Liver (tissue), 9 donors: ENCODE data around the gene RECQL5. TPM values are rescaled to one million over a fixed set of nuclear protein-coding genes. Genes with fewer than 3 reads are reported as not detected.

Experiments
- DNase-seq: peaks from one replicate; pipeline ENCODE4 v3.0.0-alpha.2; 2017; ENCODE audit warnings: low spot score
- H3K27ac ChIP-seq, 2 donors: one replicate each; pipeline ENCODE4 v1.7.0; 2013; ENCODE audit warnings: inconsistent platforms in 2 of 2, low read length in 2 of 2, control low read depth in 1 of 2, low read depth in 1 of 2, mild to moderate bottlenecking in 1 of 2
- H3K27me3 ChIP-seq, 4 donors: one replicate each; pipeline versions ENCODE4 v1.6.1 to v1.7.0; 2013; ENCODE audit warnings: low read length in 3 of 4, inconsistent platforms in 1 of 4, mild to moderate bottlenecking in 1 of 4, moderate library complexity in 1 of 4; ENCODE audit not compliant: control insufficient read depth in 4 of 4, insufficient read depth in 4 of 4
- H3K36me3 ChIP-seq, 4 donors: one replicate each; pipeline versions ENCODE4 v1.6.1 to v1.7.0; 2013; ENCODE audit warnings: low read length in 3 of 4, mild to moderate bottlenecking in 3 of 4, low read depth in 1 of 4, moderate library complexity in 1 of 4; ENCODE audit not compliant: control insufficient read depth in 4 of 4, insufficient read depth in 3 of 4
- H3K4me1 ChIP-seq, 4 donors: one replicate each; pipeline versions ENCODE4 v1.6.1 to v1.7.0; 2013; ENCODE audit warnings: low read length in 3 of 4, mild to moderate bottlenecking in 3 of 4, moderate library complexity in 1 of 4; ENCODE audit not compliant: control insufficient read depth in 4 of 4, insufficient read depth in 4 of 4
- H3K4me3 ChIP-seq, 3 donors: one replicate each; pipeline versions ENCODE4 v1.6.1 to v1.7.0; 2013; ENCODE audit warnings: low read length in 3 of 3, control low read depth in 1 of 3, low read depth in 1 of 3, mild to moderate bottlenecking in 1 of 3
- H3K9ac ChIP-seq, 2 donors: one replicate each; pipeline ENCODE4 v1.7.0; 2013; ENCODE audit warnings: low read length in 2 of 2, mild to moderate bottlenecking in 2 of 2, moderate library complexity in 2 of 2, control low read depth in 1 of 2, low read depth in 1 of 2
- H3K9me3 ChIP-seq, 4 donors: one replicate each; pipeline versions ENCODE4 v1.6.1 to v1.7.0; 2013; ENCODE audit warnings: low read length in 3 of 4; ENCODE audit not compliant: control insufficient read depth in 4 of 4
- CTCF ChIP-seq: fragments of 150-350 bp; IDR thresholded peaks from 2 replicates; pipeline ENCODE4 v1.5.1; 2017; ENCODE audit warnings: improper control_type of control experiment, low read depth, low read length; ENCODE audit not compliant: missing input control
- EGR1 ChIP-seq, 2 donors: IDR thresholded peaks; 2 replicates each; pipeline ENCODE4 v1.6.1; 2016 to 2018; ENCODE audit warnings: antibody characterized with exemption in 2 of 2, low read depth in 2 of 2
- FOXA1 ChIP-seq: IDR thresholded peaks from 2 replicates; pipeline ENCODE4 v1.6.1; 2016; ENCODE audit warnings: antibody characterized with exemption
- FOXA2 ChIP-seq: IDR thresholded peaks from 2 replicates; pipeline ENCODE4 v1.6.1; 2016; ENCODE audit warnings: antibody characterized with exemption
- GABPA ChIP-seq, 2 donors: IDR thresholded peaks in 1 of 2; conservative IDR thresholded peaks in 1 of 2; 2 replicates each; pipeline ENCODE4 v1.6.1; 2016; ENCODE audit warnings: antibody characterized with exemption in 2 of 2, mild to moderate bottlenecking in 1 of 2, moderate library complexity in 1 of 2
- HNF4G ChIP-seq: IDR thresholded peaks from 2 replicates; pipeline ENCODE4 v1.6.1; 2016; ENCODE audit warnings: antibody characterized with exemption
- NR2F2 ChIP-seq: IDR thresholded peaks from 2 replicates; pipeline ENCODE4 v1.6.1; 2016; ENCODE audit warnings: antibody characterized with exemption
- RAD21 ChIP-seq, 2 donors: IDR thresholded peaks; 2 replicates each; pipeline ENCODE4 v1.6.1; 2016; ENCODE audit warnings: antibody characterized with exemption in 2 of 2, mild to moderate bottlenecking in 2 of 2
- REST ChIP-seq: IDR thresholded peaks from 2 replicates; pipeline ENCODE4 v1.6.1; 2016; ENCODE audit warnings: antibody characterized with exemption, mild to moderate bottlenecking
- RXRA ChIP-seq, 2 donors: IDR thresholded peaks; 2 replicates each; pipeline ENCODE4 v1.6.1; 2017 to 2018; ENCODE audit warnings: antibody characterized with exemption in 2 of 2, mild to moderate bottlenecking in 1 of 2
- SP1 ChIP-seq: IDR thresholded peaks from 2 replicates; pipeline ENCODE4 v1.6.1; 2018; ENCODE audit warnings: antibody characterized with exemption, mild to moderate bottlenecking
- YY1 ChIP-seq: IDR thresholded peaks from 2 replicates; pipeline ENCODE4 v1.6.1; 2016; ENCODE audit warnings: antibody characterized with exemption, mild to moderate bottlenecking
- ZBTB33 ChIP-seq: IDR thresholded peaks from 2 replicates; pipeline ENCODE4 v1.6.1; 2016; ENCODE audit warnings: antibody characterized with exemption
- WGBS: extraction: QIAGEN DNeasy Blood & Tissue Kit; methylation state at CpG from one replicate; pipeline ENCODE4 v1.1.7; 2013; 5-methylcytosine and 5-hydroxymethylcytosine counted together
- polyA plus RNA-seq, 2 donors: library from polyadenylated mRNA; stranded (reverse) in 1 of 2; unstranded in 1 of 2; fragments of 200-250 nt in 1 of 2; fragments of >200 nt in 1 of 2; fragmentation: Nextera tagmentation in 1 of 2; extraction: Ambion mirVana in 1 of 2; gene quantifications; one replicate each; pipeline versions ENCODE4 v1.2.1 to v1.2.3, GENCODE V29; 2013 to 2015
- total RNA-seq, 2 donors: library from RNA; depleted of rRNA; stranded (reverse); fragments of >200 nt; gene quantifications; one replicate each; pipeline ENCODE4 v1.2.3, GENCODE V29; 2014
- TF ChIP-seq, protein P1 (sequence below): IDR thresholded peaks from 2 replicates; pipeline ENCODE4 v1.6.1; 2016; ENCODE audit warnings: antibody characterized with exemption
- donor health status: healthy.
- donor health status: healthy.
- donor health status: healthy.
- donor health status: healthy.
- donor health status: healthy.

The RECQL5 gene
- total and polyA plus RNA-seq, 4 donors = 8.3 to 15.1 (median 11.5) TPM

- no peaks in the 10 kb centered on the region for H3K4me1 ChIP-seq
- H3K27ac ChIP-seq = no peak overlapping the region
- no peak overlapping the region for H3K4me3 ChIP-seq
- H3K9ac ChIP-seq = no peak overlapping the region
- H3K27me3 ChIP-seq = no peaks in the 10 kb centered on the region
- 95% methylated on average over 12 of the region's 12 CpGs for WGBS
- H3K9me3 ChIP-seq = no peaks in the 10 kb centered on the region
- DNase-seq = no peak
- TF ChIP-seq RXRA (IDR thresholded peaks at IDR 0.05) (no peak), REST (no peak), HNF4G (no peak), GABPA (IDR thresholded peaks at IDR 0.05 in 1 of 2, conservative IDR thresholded peaks at IDR 0.05 in 1 of 2) (no peak), YY1 (no peak)
- peaks cover 0 to 3% (median 0%) of the 10 kb centered on the region in 4 donors for H3K36me3 ChIP-seq
Observed at GRCh38 chr17:75602644-75603043, 64.3 kb downstream of the RECQL5 start.

DNA sequence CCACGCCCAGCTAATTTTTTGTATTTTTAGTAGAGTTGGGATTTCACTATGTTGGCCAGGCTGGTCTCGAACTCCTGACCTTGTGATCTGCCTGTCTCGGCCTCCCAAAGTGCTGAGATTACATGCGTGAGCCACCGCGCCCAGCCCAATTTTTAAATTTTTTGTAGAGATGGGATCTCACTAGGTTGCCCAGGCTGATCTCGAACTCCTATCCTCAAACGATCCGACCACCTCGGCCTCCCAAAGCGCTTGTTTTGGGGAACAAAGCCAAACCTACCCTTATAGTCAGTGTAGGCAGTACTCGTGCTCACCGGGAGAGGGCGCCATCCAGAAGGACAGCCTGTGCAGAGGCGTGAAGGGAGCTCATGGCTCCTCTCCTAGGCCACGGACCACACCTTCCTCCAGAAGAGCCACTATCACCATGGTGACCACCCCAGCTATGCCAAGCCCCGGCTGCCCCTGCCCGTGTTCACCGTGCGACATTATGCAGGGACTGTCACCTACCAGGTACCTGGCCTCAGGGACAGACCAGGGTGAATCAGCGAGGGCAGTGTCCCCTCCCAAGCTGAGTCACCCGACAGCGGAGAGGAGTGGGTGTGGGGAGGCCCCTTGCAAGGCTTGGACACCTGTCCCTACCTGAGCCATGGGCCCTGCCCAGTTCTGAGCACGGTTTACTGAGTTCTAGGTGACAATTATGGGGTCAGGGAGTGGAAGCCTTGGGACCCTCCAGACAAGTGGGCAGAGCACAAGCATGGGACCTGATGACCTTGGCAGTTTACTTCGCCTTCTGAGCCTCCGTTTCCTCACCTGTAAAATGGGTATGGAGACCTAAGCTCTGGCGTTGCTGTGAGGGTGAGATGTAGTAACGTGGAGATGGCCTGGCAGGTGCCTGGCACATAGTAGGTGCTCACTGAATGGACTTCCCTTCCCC lies 65.6 kb downstream of the RECQL5 start:
- peaks cover 0 to 3% (median 0%) of the 10 kb centered on the region in 4 donors for H3K36me3 ChIP-seq
- no peaks in the 10 kb centered on the region for H3K27me3 ChIP-seq
- H3K9ac ChIP-seq = no peak overlapping the region
- peak; percentile 81 for DNase-seq
- WGBS = 75% methylated on average over 28 of the region's 28 CpGs
- H3K27ac ChIP-seq = no peak overlapping the region
- TF ChIP-seq HNF4G (no peak), RAD21 (IDR thresholded peaks at IDR 0.05) (peak in 1 of 2 donors; percentile 71), SP1 (no peak), CTCF (peak; percentile 51)
- H3K4me1 ChIP-seq = no peaks in the 10 kb centered on the region
- no peaks in the 10 kb centered on the region for H3K9me3 ChIP-seq
- no peak overlapping the region for H3K4me3 ChIP-seq

DNA sequence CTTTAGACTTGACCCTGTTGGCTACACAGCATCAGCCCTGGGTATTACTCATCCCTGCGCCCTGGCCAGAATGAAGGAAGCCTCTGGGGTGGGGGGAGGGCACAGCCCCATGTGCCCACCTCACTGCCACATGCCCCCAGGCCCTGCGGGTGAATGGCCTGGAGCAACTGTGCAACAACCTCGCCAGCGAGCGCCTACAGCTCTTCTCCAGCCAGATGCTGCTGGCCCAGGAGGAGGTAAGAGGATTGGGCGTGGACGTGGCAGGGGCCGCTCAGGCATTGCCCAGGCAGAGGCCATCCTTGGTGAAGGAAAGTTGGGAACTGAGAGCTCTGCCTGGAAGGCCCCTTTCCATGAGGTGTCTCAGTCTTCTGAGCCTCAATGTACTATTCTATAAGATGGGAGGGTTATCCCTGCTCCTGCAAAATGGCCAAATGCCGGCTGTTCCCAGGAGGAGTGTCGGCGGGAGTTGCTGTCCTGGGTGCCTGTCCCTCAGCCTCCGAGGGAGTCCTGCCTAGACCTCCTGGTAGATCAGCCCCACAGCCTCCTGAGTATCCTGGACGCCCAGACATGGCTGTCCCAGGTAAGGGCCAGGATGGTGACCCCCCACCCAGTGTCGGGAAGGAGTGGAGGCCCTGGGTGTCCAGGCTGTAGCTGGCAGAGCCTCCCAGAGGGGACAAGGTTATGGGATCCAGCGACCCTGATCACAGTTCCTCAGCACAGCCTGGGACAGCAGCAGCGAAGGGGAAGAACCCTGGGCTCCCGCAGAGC lies 70.5 kb downstream of the RECQL5 start:
- 92% methylated on average over 17 of the region's 17 CpGs for WGBS
- TF ChIP-seq SP1 = no peak
- TF ChIP-seq RAD21 (IDR thresholded peaks at IDR 0.05) = no peak
- TF ChIP-seq FOXA2 = no peak
- no peak for TF ChIP-seq NR2F2
- TF ChIP-seq RXRA (IDR thresholded peaks at IDR 0.05) = no peak
- no peak for TF ChIP-seq HNF4G
- no peak for TF ChIP-seq FOXA1
- TF ChIP-seq CTCF = no peak
- no peak for TF ChIP-seq GABPA (IDR thresholded peaks at IDR 0.05 in 1 of 2, conservative IDR thresholded peaks at IDR 0.05 in 1 of 2)
- TF ChIP-seq EGR1 (IDR thresholded peaks at IDR 0.05; ENCODE audit: low read depth in 2 of 2) = no peak
- TF ChIP-seq, protein P1, sequence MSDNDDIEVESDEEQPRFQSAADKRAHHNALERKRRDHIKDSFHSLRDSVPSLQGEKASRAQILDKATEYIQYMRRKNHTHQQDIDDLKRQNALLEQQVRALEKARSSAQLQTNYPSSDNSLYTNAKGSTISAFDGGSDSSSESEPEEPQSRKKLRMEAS = no peak
- TF ChIP-seq ZBTB33 = no peak

More for the DNA sequence above, 70.5 kb downstream of the RECQL5 start:
- DNase-seq = no peak
- Histone ChIP-seq H3K9ac (no peak overlapping the region), H3K27ac (no peak overlapping the region), H3K4me1 (no peaks in the 10 kb centered on the region), H3K27me3 (no peaks in the 10 kb centered on the region), H3K9me3 (no peaks in the 10 kb centered on the region), H3K36me3 (peaks cover 0 to 1% (median 0%) of the 10 kb centered on the region in 4 donors), H3K4me3 (no peak overlapping the region)
